Fibroblast of lung (primary cell): Measurements from ENCODE around the gene COL2A1.

Experiments used
- CTCF ChIP-seq, 2 donors: IDR thresholded peaks in 1 of 2; conservative IDR thresholded peaks in 1 of 2; 1 replicate in 1 of 2; 2 replicates in 1 of 2; pipeline ENCODE4 v1.5.1; 2011 to 2012; ENCODE audit warnings: low read length in 2 of 2, control low read depth in 1 of 2, inconsistent platforms in 1 of 2, low read depth in 1 of 2, mild to moderate bottlenecking in 1 of 2
- EZH2 ChIP-seq: IDR thresholded peaks from 2 replicates; pipeline ENCODE4 v1.5.1; 2012; ENCODE audit warnings: low read length, control low read depth, mild to moderate bottlenecking; ENCODE audit errors: missing control alignments

GRCh38 chr12:47954058-47954457 lies 50.2 kb downstream of the COL2A1 start:
- TF ChIP-seq CTCF (conservative IDR thresholded peaks at IDR 0.05 in 1 of 2, IDR thresholded peaks at IDR 0.05 in 1 of 2; ENCODE audit: low read depth in 1 of 2, low read length in 2 of 2): no peak
- TF ChIP-seq EZH2: no peak
